Neural cell (in vitro differentiated cells): ENCODE data around the gene ATP6AP2.

Experiments used
- EP300 ChIP-seq: fragments of 450-650 bp; conservative IDR thresholded peaks from 2 replicates; pipeline ENCODE4 v1.6.1; 2014; ENCODE audit warnings: antibody characterized with exemption, mild to moderate bottlenecking, moderate library complexity; ENCODE audit not compliant: poor library complexity, severe bottlenecking
- EZH2 ChIP-seq: fragments of 200-600, 300-800 bp; shearing (Covaris generic), sonication (generic); IDR thresholded peaks from 2 replicates; pipeline ENCODE4 v1.6.1; 2014; ENCODE audit warnings: antibody characterized with exemption, low read length, borderline replicate concordance, mild to moderate bottlenecking; ENCODE audit not compliant: insufficient read depth, poor library complexity, severe bottlenecking
- MXI1 ChIP-seq: fragments of 450-650 bp; conservative IDR thresholded peaks from 2 replicates; pipeline ENCODE4 v1.6.1; 2014; ENCODE audit warnings: antibody characterized with exemption, mild to moderate bottlenecking; ENCODE audit not compliant: poor library complexity, severe bottlenecking
- POLR2AphosphoS5 ChIP-seq: IDR thresholded peaks from 2 replicates; pipeline ENCODE4 v1.6.1; 2012
- RAD21 ChIP-seq: fragments of 450-650 bp; conservative IDR thresholded peaks from 2 replicates; pipeline ENCODE4 v1.6.1; 2014; ENCODE audit warnings: antibody characterized with exemption, mild to moderate bottlenecking, moderate library complexity
- SMC3 ChIP-seq: fragments of 450-650 bp; conservative IDR thresholded peaks from 2 replicates; pipeline ENCODE4 v1.6.1; 2014; ENCODE audit warnings: antibody characterized with exemption, mild to moderate bottlenecking, moderate library complexity; ENCODE audit not compliant: poor library complexity
- TAF1 ChIP-seq: IDR thresholded peaks from 2 replicates; pipeline ENCODE4 v1.6.1; 2012; ENCODE audit warnings: low read depth
- TF ChIP-seq, protein P1 (sequence below): fragments of 450-650 bp; IDR thresholded peaks from 2 replicates; pipeline ENCODE4 v1.5.1; 2014; ENCODE audit warnings: antibody characterized with exemption, mild to moderate bottlenecking, moderate library complexity; ENCODE audit not compliant: poor library complexity, severe bottlenecking
- TF ChIP-seq, protein P2 (sequence below): IDR thresholded peaks from 2 replicates; pipeline ENCODE4 v1.6.1; 2012; ENCODE audit warnings: borderline replicate concordance

DNA sequence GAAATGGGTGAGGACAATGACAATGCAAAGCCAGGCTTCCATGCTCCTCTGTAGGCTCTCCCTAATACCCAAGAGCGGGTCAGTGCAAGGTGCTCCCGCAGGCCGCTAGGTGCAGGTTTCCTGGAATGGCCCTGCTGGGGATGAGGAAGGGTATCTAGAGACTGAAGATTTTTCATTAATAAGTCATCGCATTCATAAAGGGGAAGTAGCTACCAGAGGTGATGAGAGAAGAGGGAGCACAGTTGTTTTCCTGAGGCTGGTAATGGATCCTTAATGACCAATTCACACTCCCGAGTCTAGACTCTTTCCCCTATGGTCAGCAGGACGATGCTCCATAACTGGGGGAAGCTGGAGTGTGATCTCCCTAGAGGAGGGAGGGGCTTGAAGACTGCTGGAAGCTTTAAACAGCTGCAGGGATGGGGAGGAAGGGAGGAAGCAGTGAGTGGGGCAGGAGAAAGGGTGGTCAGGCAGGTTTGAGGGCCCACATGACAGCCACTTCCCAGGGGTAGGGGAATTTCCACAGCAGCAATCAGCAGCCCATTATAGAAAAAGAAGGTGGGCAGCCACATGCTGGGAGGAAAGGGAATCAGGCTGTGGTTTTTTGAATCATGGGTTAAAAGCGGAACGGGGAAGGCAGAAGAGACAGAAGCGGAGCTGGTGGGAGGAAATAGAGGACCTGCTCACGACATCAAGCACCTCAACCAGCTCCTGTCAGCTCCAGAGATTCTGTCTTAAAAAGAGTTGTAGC lies 10.2 kb upstream of the ATP6AP2 start:
- TF ChIP-seq, protein P1, sequence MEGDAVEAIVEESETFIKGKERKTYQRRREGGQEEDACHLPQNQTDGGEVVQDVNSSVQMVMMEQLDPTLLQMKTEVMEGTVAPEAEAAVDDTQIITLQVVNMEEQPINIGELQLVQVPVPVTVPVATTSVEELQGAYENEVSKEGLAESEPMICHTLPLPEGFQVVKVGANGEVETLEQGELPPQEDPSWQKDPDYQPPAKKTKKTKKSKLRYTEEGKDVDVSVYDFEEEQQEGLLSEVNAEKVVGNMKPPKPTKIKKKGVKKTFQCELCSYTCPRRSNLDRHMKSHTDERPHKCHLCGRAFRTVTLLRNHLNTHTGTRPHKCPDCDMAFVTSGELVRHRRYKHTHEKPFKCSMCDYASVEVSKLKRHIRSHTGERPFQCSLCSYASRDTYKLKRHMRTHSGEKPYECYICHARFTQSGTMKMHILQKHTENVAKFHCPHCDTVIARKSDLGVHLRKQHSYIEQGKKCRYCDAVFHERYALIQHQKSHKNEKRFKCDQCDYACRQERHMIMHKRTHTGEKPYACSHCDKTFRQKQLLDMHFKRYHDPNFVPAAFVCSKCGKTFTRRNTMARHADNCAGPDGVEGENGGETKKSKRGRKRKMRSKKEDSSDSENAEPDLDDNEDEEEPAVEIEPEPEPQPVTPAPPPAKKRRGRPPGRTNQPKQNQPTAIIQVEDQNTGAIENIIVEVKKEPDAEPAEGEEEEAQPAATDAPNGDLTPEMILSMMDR = no peak
- TF ChIP-seq MXI1 (no peak), POLR2AphosphoS5 (no peak), EZH2 (no peak), RAD21 (no peak), TAF1 (no peak), EP300 (no peak), SMC3 (no peak)
- TF ChIP-seq, protein P2, sequence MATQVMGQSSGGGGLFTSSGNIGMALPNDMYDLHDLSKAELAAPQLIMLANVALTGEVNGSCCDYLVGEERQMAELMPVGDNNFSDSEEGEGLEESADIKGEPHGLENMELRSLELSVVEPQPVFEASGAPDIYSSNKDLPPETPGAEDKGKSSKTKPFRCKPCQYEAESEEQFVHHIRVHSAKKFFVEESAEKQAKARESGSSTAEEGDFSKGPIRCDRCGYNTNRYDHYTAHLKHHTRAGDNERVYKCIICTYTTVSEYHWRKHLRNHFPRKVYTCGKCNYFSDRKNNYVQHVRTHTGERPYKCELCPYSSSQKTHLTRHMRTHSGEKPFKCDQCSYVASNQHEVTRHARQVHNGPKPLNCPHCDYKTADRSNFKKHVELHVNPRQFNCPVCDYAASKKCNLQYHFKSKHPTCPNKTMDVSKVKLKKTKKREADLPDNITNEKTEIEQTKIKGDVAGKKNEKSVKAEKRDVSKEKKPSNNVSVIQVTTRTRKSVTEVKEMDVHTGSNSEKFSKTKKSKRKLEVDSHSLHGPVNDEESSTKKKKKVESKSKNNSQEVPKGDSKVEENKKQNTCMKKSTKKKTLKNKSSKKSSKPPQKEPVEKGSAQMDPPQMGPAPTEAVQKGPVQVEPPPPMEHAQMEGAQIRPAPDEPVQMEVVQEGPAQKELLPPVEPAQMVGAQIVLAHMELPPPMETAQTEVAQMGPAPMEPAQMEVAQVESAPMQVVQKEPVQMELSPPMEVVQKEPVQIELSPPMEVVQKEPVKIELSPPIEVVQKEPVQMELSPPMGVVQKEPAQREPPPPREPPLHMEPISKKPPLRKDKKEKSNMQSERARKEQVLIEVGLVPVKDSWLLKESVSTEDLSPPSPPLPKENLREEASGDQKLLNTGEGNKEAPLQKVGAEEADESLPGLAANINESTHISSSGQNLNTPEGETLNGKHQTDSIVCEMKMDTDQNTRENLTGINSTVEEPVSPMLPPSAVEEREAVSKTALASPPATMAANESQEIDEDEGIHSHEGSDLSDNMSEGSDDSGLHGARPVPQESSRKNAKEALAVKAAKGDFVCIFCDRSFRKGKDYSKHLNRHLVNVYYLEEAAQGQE = no peak
